HUES64 (cell line): ENCODE data around the gene ANKRD22.

Experiments
- H3K27ac ChIP-seq: 2 replicates; pipeline ENCODE4 v1.7.0; 2013; ENCODE audit warnings: low read depth, low read length, inconsistent platforms
- H3K27me3 ChIP-seq: 2 replicates; pipeline ENCODE4 v1.6.1; 2013; ENCODE audit warnings: mild to moderate bottlenecking, low read length; ENCODE audit not compliant: insufficient read depth
- H3K36me3 ChIP-seq: 2 replicates; pipeline ENCODE4 v1.6.1; 2013; ENCODE audit warnings: mild to moderate bottlenecking, low read length; ENCODE audit not compliant: insufficient read depth
- H3K4me1 ChIP-seq: 2 replicates; pipeline ENCODE4 v1.6.1; 2013; ENCODE audit warnings: mild to moderate bottlenecking, low read length, moderate library complexity; ENCODE audit not compliant: insufficient read depth
- H3K4me3 ChIP-seq: 2 replicates; pipeline ENCODE4 v1.5.1; 2013; ENCODE audit warnings: mild to moderate bottlenecking, low read length, moderate library complexity
- H3K9ac ChIP-seq: 2 replicates; pipeline ENCODE4 v1.6.1; 2013; ENCODE audit warnings: mild to moderate bottlenecking, low read depth, low read length
- H3K9me3 ChIP-seq: 2 replicates; pipeline ENCODE4 v1.6.1; 2013; ENCODE audit warnings: low read depth, low read length; ENCODE audit not compliant: insufficient read depth
- WGBS: fragments of 150-250, 120-280 bp; methylation state at CpG from one replicate; pipeline ENCODE4 v1.1.7; 2013; ENCODE audit warnings: missing lambda C conversion rate; 5-methylcytosine and 5-hydroxymethylcytosine counted together

The ANKRD22 gene

GRCh38 chr10:88810196-88810961, 41.3 kb downstream of the ANKRD22 start:
- H3K27ac ChIP-seq: no peak overlapping the region
- H3K4me3 ChIP-seq: no peak overlapping the region
- no peaks in the 10 kb centered on the region for H3K9me3 ChIP-seq
- H3K4me1 ChIP-seq: no peaks in the 10 kb centered on the region
- H3K27me3 ChIP-seq: no peaks in the 10 kb centered on the region
- H3K9ac ChIP-seq: no peak overlapping the region
- H3K36me3 ChIP-seq: no peaks in the 10 kb centered on the region
- WGBS: 45% methylated on average over 5 of the region's 5 CpGs

GRCh38 chr10:88809621-88810020, 42.0 kb downstream of the ANKRD22 start:
- H3K36me3 ChIP-seq: no peaks in the 10 kb centered on the region
- no peaks in the 10 kb centered on the region for H3K9me3 ChIP-seq
- no peak overlapping the region for H3K4me3 ChIP-seq
- no peaks in the 10 kb centered on the region for H3K27me3 ChIP-seq
- H3K4me1 ChIP-seq: no peaks in the 10 kb centered on the region
- no peak overlapping the region for H3K27ac ChIP-seq
- no peak overlapping the region for H3K9ac ChIP-seq
- WGBS: 90% methylated on average over 4 of the region's 4 CpGs

GRCh38 chr10:88805924-88806323, 45.7 kb downstream of the ANKRD22 start:
- Histone ChIP-seq H3K9ac (no peak overlapping the region), H3K27ac (no peak overlapping the region), H3K27me3 (no peaks in the 10 kb centered on the region), H3K4me3 (no peak overlapping the region), H3K9me3 (no peaks in the 10 kb centered on the region), H3K36me3 (no peaks in the 10 kb centered on the region), H3K4me1 (0 out of 2 replicates have a peak, but pooled peaks cover 4% of the 10 kb centered on the region)
- 94% methylated on average over 3 of the region's 3 CpGs for WGBS

GRCh38 chr10:88805361-88805760, 46.3 kb downstream of the ANKRD22 start:
- Histone ChIP-seq H3K9ac (no peak overlapping the region), H3K27ac (no peak overlapping the region), H3K4me3 (no peak overlapping the region), H3K4me1 (0 out of 2 replicates have a peak, but pooled peaks cover 4% of the 10 kb centered on the region), H3K27me3 (no peaks in the 10 kb centered on the region), H3K9me3 (no peaks in the 10 kb centered on the region), H3K36me3 (no peaks in the 10 kb centered on the region)
- WGBS: 73% methylated on average over 1 of the region's 2 CpGs

GRCh38 chr10:88804083-88804812, 47.4 kb downstream of the ANKRD22 start:
- no peak overlapping the region for H3K4me3 ChIP-seq
- H3K9me3 ChIP-seq: no peaks in the 10 kb centered on the region
- H3K36me3 ChIP-seq: no peaks in the 10 kb centered on the region
- H3K9ac ChIP-seq: no peak overlapping the region
- 0 out of 2 replicates have a peak, but pooled peaks cover 4% of the 10 kb centered on the region for H3K4me1 ChIP-seq
- no peak overlapping the region for H3K27ac ChIP-seq
- 29% methylated on average over 6 of the region's 6 CpGs for WGBS
- no peaks in the 10 kb centered on the region for H3K27me3 ChIP-seq

- 100% methylated on average over 2 of the region's 2 CpGs for WGBS
- Histone ChIP-seq H3K4me1 (0 out of 2 replicates have a peak, but pooled peaks cover 4% of the 10 kb centered on the region), H3K27me3 (no peaks in the 10 kb centered on the region), H3K9ac (no peak overlapping the region), H3K36me3 (no peaks in the 10 kb centered on the region), H3K4me3 (no peak overlapping the region), H3K9me3 (no peaks in the 10 kb centered on the region), H3K27ac (no peak overlapping the region)
Measured at GRCh38 chr10:88803641-88804040, 48.0 kb downstream of the ANKRD22 start.

- Histone ChIP-seq H3K9me3 (no peaks in the 10 kb centered on the region), H3K27ac (no peak within 1 kb of the TSS), H3K4me1 (0 out of 2 replicates have a peak, but pooled peaks cover 4% of the 10 kb centered on the region), H3K4me3 (no peak within 1 kb of the TSS), H3K9ac (no peak within 1 kb of the TSS), H3K36me3 (no peaks in the 10 kb centered on the region), H3K27me3 (no peaks in the 10 kb centered on the region)
- 89% methylated on average over 1 of the region's 2 CpGs for WGBS
Measured at GRCh38 chr10:88802523-88803285, 48.9 kb downstream of the ANKRD22 start, which contains the start of gene LIPM. Gene LIPM (plus strand): TSS chr10:88802730. CDS start chr10:88802897, 167 bp downstream.

GRCh38 chr10:88800152-88801125, 51.2 kb downstream of the ANKRD22 start:
- Histone ChIP-seq H3K9ac (no peak overlapping the region), H3K27ac (no peak overlapping the region), H3K27me3 (no peaks in the 10 kb centered on the region), H3K36me3 (no peaks in the 10 kb centered on the region), H3K4me1 (0 out of 2 replicates have a peak, but pooled peaks cover 4% of the 10 kb centered on the region), H3K4me3 (no peak overlapping the region), H3K9me3 (no peaks in the 10 kb centered on the region)
- no CpG with 5 or more reads among the region's 2 CpGs for WGBS

GRCh38 chr10:88794731-88795130, 56.9 kb downstream of the ANKRD22 start:
- Histone ChIP-seq H3K27me3 (no peaks in the 10 kb centered on the region), H3K27ac (no peak overlapping the region), H3K9me3 (no peaks in the 10 kb centered on the region), H3K36me3 (no peaks in the 10 kb centered on the region), H3K4me3 (no peak overlapping the region), H3K4me1 (no peaks in the 10 kb centered on the region), H3K9ac (no peak overlapping the region)
- 100% methylated on average over 1 of the region's 1 CpG for WGBS

GRCh38 chr10:88793712-88794299, 57.8 kb downstream of the ANKRD22 start:
- WGBS: 92% methylated on average over 2 of the region's 2 CpGs
- H3K9me3 ChIP-seq: no peaks in the 10 kb centered on the region
- no peaks in the 10 kb centered on the region for H3K4me1 ChIP-seq
- no peak overlapping the region for H3K4me3 ChIP-seq
- H3K27me3 ChIP-seq: no peaks in the 10 kb centered on the region
- no peak overlapping the region for H3K9ac ChIP-seq
- no peak overlapping the region for H3K27ac ChIP-seq
- H3K36me3 ChIP-seq: no peaks in the 10 kb centered on the region
